Hindlimb muscle (tissue), 1 donor: Measurements from ENCODE around the gene HPCAL1. TPM values are rescaled to one million over a fixed set of nuclear protein-coding genes. Genes with fewer than 3 reads are reported as not detected.

Source experiments
- DNase-seq: peaks from one replicate; pipeline ENCODE4 v3.0.0-alpha.2; 2013
- polyA plus RNA-seq: library from polyadenylated mRNA; unstranded; fragments of 120-200 nt; gene quantifications from one replicate; pipeline ENCODE4 v1.2.1, GENCODE V29; 2013; ENCODE audit not compliant: insufficient read length

HPCAL1 gene
- polyA plus RNA-seq, 1 donor = 48.0 TPM

- DNase-seq = no peak
Measured at GRCh38 chr2:10324095-10324832, 21.6 kb downstream of the HPCAL1 start.

GRCh38 chr2:10325278-10326145, 22.8 kb downstream of the HPCAL1 start:
- DNase-seq = no peak

- DNase-seq = no peak
Measured at GRCh38 chr2:10326151-10326616, 23.5 kb downstream of the HPCAL1 start.

GRCh38 chr2:10326707-10327594, 24.2 kb downstream of the HPCAL1 start:
- no peak for DNase-seq

GRCh38 chr2:10327896-10328669, 25.4 kb downstream of the HPCAL1 start:
- DNase-seq = no peak

- DNase-seq = no peak
Measured at GRCh38 chr2:10328670-10329579, 26.2 kb downstream of the HPCAL1 start.

- DNase-seq = no peak
Measured at GRCh38 chr2:10329580-10329879, 26.8 kb downstream of the HPCAL1 start.

- DNase-seq = no peak
Measured at GRCh38 chr2:10329880-10330699, 27.4 kb downstream of the HPCAL1 start.

GRCh38 chr2:10330700-10331026, 28.0 kb downstream of the HPCAL1 start:
- no peak for DNase-seq

- DNase-seq = no peak
Measured at GRCh38 chr2:10331027-10331701, 28.5 kb downstream of the HPCAL1 start.

GRCh38 chr2:10331702-10332401, 29.1 kb downstream of the HPCAL1 start:
- DNase-seq = no peak

GRCh38 chr2:10332402-10333246, 29.9 kb downstream of the HPCAL1 start:
- DNase-seq = no peak

- DNase-seq = no peak
Measured at GRCh38 chr2:10333247-10333613, 30.5 kb downstream of the HPCAL1 start.

- no peak for DNase-seq
Measured at GRCh38 chr2:10333966-10334365, 31.3 kb downstream of the HPCAL1 start.

- DNase-seq = no peak
Measured at GRCh38 chr2:10335046-10335840, 32.5 kb downstream of the HPCAL1 start.

- DNase-seq = no peak
Measured at GRCh38 chr2:10336283-10336682, 33.6 kb downstream of the HPCAL1 start.
